H1 (cell line): ENCODE data around the gene JAG1. TPM values are rescaled to one million over a fixed set of nuclear protein-coding genes. Genes with fewer than 3 reads are reported as not detected.

ENCODE experiments used
- CTCF ChIA-PET: fragments of 300-600 bp; sonication (Branson Sonifier 250); formaldehyde crosslinking; loops from one replicate; lab custom pipeline; 2021; ENCODE audit not compliant: partially characterized antibody; lab: Charles Lee
- POLR2A ChIA-PET: fragments of 300-600 bp; sonication (Branson Sonifier 250); formaldehyde crosslinking; loops from one replicate; lab custom pipeline; 2021; ENCODE audit warnings: inconsistent platforms; ENCODE audit not compliant: partially characterized antibody; lab: Charles Lee
- DNase-seq, 2 experiments: peaks; one replicate each; pipeline versions ENCODE4 v3.0.0 to v3.0.0-alpha.2; 2010 to 2022; ENCODE audit warnings: low spot score in 2 of 2, low read depth in 1 of 2, mixed read lengths in 1 of 2
- FAIRE-seq: peaks from 2 replicates; lab custom pipeline; 2011; peaks lifted over from hg19 to GRCh38; lab: Jason Lieb, UNC
- H2AFZ ChIP-seq: 2 replicates; pipeline ENCODE4 v1.8.1; 2012; ENCODE audit warnings: low read length, inconsistent platforms
- H2AK5ac ChIP-seq: 2 replicates; pipeline ENCODE4 v1.6.1; 2013; ENCODE audit warnings: low read depth, low read length
- H2BK120ac ChIP-seq: replicated peaks from 2 replicates; pipeline ENCODE3; 2013; ENCODE audit warnings: low read depth, low read length, inconsistent platforms
- H2BK12ac ChIP-seq: 2 replicates; pipeline ENCODE4 v1.6.1; 2013; ENCODE audit warnings: low read depth, low read length
- H2BK15ac ChIP-seq: 2 replicates; pipeline ENCODE4 v1.6.1; 2013; ENCODE audit warnings: low read length
- H2BK20ac ChIP-seq: 2 replicates; pipeline ENCODE4 v1.6.1; 2013; ENCODE audit warnings: low read length
- H2BK5ac ChIP-seq: 2 replicates; pipeline ENCODE4 v1.6.1; 2013; ENCODE audit warnings: low read depth, low read length
- H3K14ac ChIP-seq: 2 replicates; pipeline ENCODE4 v1.6.1; 2013; ENCODE audit warnings: inconsistent platforms; ENCODE audit not compliant: insufficient read length
- H3K18ac ChIP-seq: 2 replicates; pipeline ENCODE4 v1.6.1; 2013; ENCODE audit warnings: low read length; ENCODE audit errors: extremely low read depth
- H3K23ac ChIP-seq: 2 replicates; pipeline ENCODE4 v1.6.1; 2013; ENCODE audit warnings: inconsistent platforms; ENCODE audit not compliant: insufficient read length
- H3K23me2 ChIP-seq: 2 replicates; pipeline ENCODE4 v1.6.1; 2013; ENCODE audit warnings: low read depth, low read length
- H3K27ac ChIP-seq: 2 replicates; pipeline ENCODE4 v1.6.1; 2011; ENCODE audit warnings: low read depth, low read length, inconsistent platforms
- H3K27me3 ChIP-seq, 4 experiments: replicated peaks in 1 of 4; 1 replicate in 1 of 4; 2 replicates in 3 of 4; pipeline versions ENCODE4 v1.6.1 to v1.8.1; 2011 to 2013; ENCODE audit warnings: low read length in 3 of 4, mild to moderate bottlenecking in 3 of 4, inconsistent platforms in 2 of 4, mixed read lengths in 2 of 4, moderate library complexity in 1 of 4; ENCODE audit not compliant: control insufficient read depth in 3 of 4, insufficient read depth in 3 of 4; ENCODE audit errors: extremely low read depth in 1 of 4
- H3K36me3 ChIP-seq, 4 experiments: 2 replicates each; pipeline versions ENCODE4 v1.6.1 to v1.8.1; 2011 to 2013; ENCODE audit warnings: mild to moderate bottlenecking in 4 of 4, low read length in 3 of 4, moderate library complexity in 2 of 4, control low read depth in 1 of 4, inconsistent platforms in 1 of 4; ENCODE audit not compliant: insufficient read depth in 4 of 4, control insufficient read depth in 2 of 4
- H3K4ac ChIP-seq: replicated peaks from 2 replicates; pipeline ENCODE3; 2013; ENCODE audit warnings: low read length, low read depth, mixed read lengths, inconsistent platforms; ENCODE audit not compliant: insufficient read length
- H3K4me1 ChIP-seq, 4 experiments: replicated peaks in 1 of 4; 1 replicate in 1 of 4; 2 replicates in 3 of 4; pipeline versions ENCODE4 v1.6.1 to v1.8.1; 2011 to 2013; ENCODE audit warnings: low read length in 3 of 4, inconsistent platforms in 2 of 4, mixed read lengths in 1 of 4; ENCODE audit not compliant: insufficient read depth in 4 of 4, control insufficient read depth in 3 of 4
- H3K4me2 ChIP-seq, 2 experiments: 2 replicates each; pipeline versions ENCODE4 v1.6.1 to v1.8.1; 2011 to 2013; ENCODE audit warnings: low read depth in 2 of 2, low read length in 2 of 2, control low read depth in 1 of 2, inconsistent platforms in 1 of 2, mild to moderate bottlenecking in 1 of 2; ENCODE audit not compliant: insufficient read depth in 1 of 2
- H3K4me3 ChIP-seq, 4 experiments: fragments of 200-600, 300-600 bp in 1 of 4; sonication (generic), shearing (Covaris generic), sonication (Bioruptor Twin) in 1 of 4; 2 replicates each; pipeline versions ENCODE4 v1.5.1 to v1.8.1; 2011 to 2016; ENCODE audit warnings: low read length in 4 of 4, low read depth in 3 of 4, control low read depth in 2 of 4, inconsistent platforms in 2 of 4, mild to moderate bottlenecking in 2 of 4, mixed read lengths in 1 of 4, moderate library complexity in 1 of 4; ENCODE audit not compliant: insufficient read depth in 2 of 4; ENCODE audit errors: extremely low read depth in 1 of 4
- H3K56ac ChIP-seq: replicated peaks from 2 replicates; pipeline ENCODE3; 2013; ENCODE audit warnings: low read depth, mild to moderate bottlenecking, mixed read lengths, low read length, inconsistent platforms; ENCODE audit not compliant: insufficient read length
- H3K79me1 ChIP-seq: 2 replicates; pipeline ENCODE4 v1.6.1; 2013; ENCODE audit warnings: low read depth, low read length, control low read depth
- H3K79me2 ChIP-seq, 2 experiments: 2 replicates each; pipeline versions ENCODE4 v1.6.1 to v1.8.1; 2012 to 2013; ENCODE audit warnings: low read length in 2 of 2, mild to moderate bottlenecking in 2 of 2, inconsistent platforms in 1 of 2; ENCODE audit not compliant: insufficient read depth in 2 of 2, control insufficient read depth in 1 of 2
- H3K9ac ChIP-seq, 4 experiments: replicated peaks in 1 of 4; 1 replicate in 1 of 4; 2 replicates in 3 of 4; pipeline versions ENCODE4 v1.6.1 to v1.8.1; 2011 to 2013; ENCODE audit warnings: low read depth in 3 of 4, low read length in 3 of 4, control low read depth in 2 of 4, mild to moderate bottlenecking in 2 of 4, moderate library complexity in 2 of 4, inconsistent platforms in 1 of 4; ENCODE audit errors: extremely low read depth in 1 of 4
- H3K9me3 ChIP-seq, 2 experiments: 2 replicates each; pipeline versions ENCODE4 v1.6.1 to v1.8.1; 2012 to 2013; ENCODE audit warnings: mild to moderate bottlenecking in 2 of 2, moderate library complexity in 2 of 2, control low read depth in 1 of 2, inconsistent platforms in 1 of 2, low read depth in 1 of 2, low read length in 1 of 2, mixed read lengths in 1 of 2; ENCODE audit not compliant: insufficient read depth in 2 of 2
- H4K20me1 ChIP-seq, 2 experiments: replicated peaks in 1 of 2; 2 replicates each; pipeline versions ENCODE3 to v1.8.1; 2011 to 2013; ENCODE audit warnings: inconsistent platforms in 2 of 2, low read length in 2 of 2, mild to moderate bottlenecking in 1 of 2; ENCODE audit not compliant: insufficient read depth in 2 of 2, control insufficient read depth in 1 of 2
- H4K5ac ChIP-seq: 2 replicates; pipeline ENCODE4 v1.6.1; 2013; ENCODE audit warnings: low read length, low read depth, mixed read lengths, inconsistent platforms; ENCODE audit not compliant: insufficient read length
- H4K8ac ChIP-seq: 2 replicates; pipeline ENCODE4 v1.8.0; 2013; ENCODE audit warnings: mild to moderate bottlenecking, moderate library complexity, low read length, inconsistent platforms; ENCODE audit not compliant: insufficient read depth; ENCODE audit errors: extremely low read depth
- H4K91ac ChIP-seq: replicated peaks from 2 replicates; pipeline ENCODE3; 2013; ENCODE audit warnings: low read length, mixed read lengths, inconsistent platforms; ENCODE audit not compliant: insufficient read length
- BACH1 ChIP-seq: IDR thresholded peaks from 2 replicates; pipeline ENCODE4 v1.6.1; 2012; ENCODE audit warnings: low read length, improper control_type of control experiment
- CHD1 ChIP-seq: IDR thresholded peaks from 2 replicates; pipeline ENCODE4 v1.6.1; 2012; ENCODE audit warnings: low read depth, low read length, improper control_type of control experiment
- CHD2 ChIP-seq: IDR thresholded peaks from 2 replicates; pipeline ENCODE4 v1.6.1; 2012; ENCODE audit warnings: low read length, improper control_type of control experiment
- CTCF ChIP-seq, 3 experiments: IDR thresholded peaks; 1 replicate in 2 of 3; 2 replicates in 1 of 3; pipeline versions ENCODE4 v1.5.1 to v1.6.1; 2011; ENCODE audit warnings: low read length in 3 of 3, mild to moderate bottlenecking in 3 of 3, inconsistent platforms in 2 of 3, low read depth in 1 of 3, moderate library complexity in 1 of 3; ENCODE audit not compliant: insufficient read depth in 1 of 3; ENCODE audit errors: control extremely low read depth in 1 of 3
- GTF2F1 ChIP-seq: IDR thresholded peaks from 2 replicates; pipeline ENCODE4 v1.6.1; 2012; ENCODE audit warnings: low read depth, low read length, improper control_type of control experiment, borderline replicate concordance
- HDAC2 ChIP-seq, 2 experiments: fragments of 300-600 bp in 1 of 2; sonication (generic) in 1 of 2; IDR thresholded peaks; 2 replicates each; pipeline ENCODE4 v1.6.1; 2011 to 2012; ENCODE audit warnings: low read depth in 2 of 2, low read length in 2 of 2, mild to moderate bottlenecking in 2 of 2, moderate library complexity in 2 of 2, borderline replicate concordance in 1 of 2, inconsistent platforms in 1 of 2
- JUN ChIP-seq: IDR thresholded peaks from 2 replicates; pipeline ENCODE4 v1.6.1; 2011; ENCODE audit warnings: low read depth, mild to moderate bottlenecking, improper control_type of control experiment, low read length
- MAFK ChIP-seq: IDR thresholded peaks from 2 replicates; pipeline ENCODE4 v1.6.1; 2012; ENCODE audit warnings: low read depth, mild to moderate bottlenecking, improper control_type of control experiment, low read length
- RNF2 ChIP-seq: fragments of 200-900, 300-1000 bp; sonication (generic); IDR thresholded peaks from 2 replicates; pipeline ENCODE4 v1.7.1; 2016; ENCODE audit warnings: borderline replicate concordance, low read depth, mild to moderate bottlenecking, antibody characterized with exemption, low read length; ENCODE audit not compliant: poor library complexity, severe bottlenecking; ENCODE audit errors: missing control alignments
- TAF1 ChIP-seq: IDR thresholded peaks from 2 replicates; pipeline ENCODE4 v1.6.1; 2011; ENCODE audit warnings: mild to moderate bottlenecking, low read depth, low read length
- TAF7 ChIP-seq: optimal IDR thresholded peaks from 2 replicates; pipeline ENCODE3; 2011; ENCODE audit warnings: low read depth, mild to moderate bottlenecking, inconsistent platforms, low read length, moderate library complexity, borderline replicate concordance
- WGBS, 2 experiments: shearing (Covaris generic) in 1 of 2; methylation state at CpG; one replicate each; pipeline versions ENCODE4 v1.1.6 to v1.1.7; 2013 to 2015; ENCODE audit warnings: low lambda C conversion rate in 2 of 2, mixed read lengths in 2 of 2, inconsistent platforms in 1 of 2, low coverage in 1 of 2, missing lambda C conversion rate in 1 of 2; ENCODE audit not compliant: insufficient replicate concordance in 2 of 2, insufficient coverage in 1 of 2, insufficient read length in 1 of 2; ENCODE audit errors: extremely low coverage in 1 of 2, missing lambda C conversion rate in 1 of 2; 5-methylcytosine and 5-hydroxymethylcytosine counted together
- polyA plus RNA-seq, 7 experiments: library from polyadenylated mRNA; depleted of rRNA in 3 of 7; stranded (reverse) in 5 of 7; unstranded in 2 of 7; fragments of >200 nt in 5 of 7; fragments of 200-250 nt in 2 of 7; gene quantifications; 1 replicate in 5 of 7; 2 replicates in 1 of 7; 4 replicates in 1 of 7; pipeline versions ENCODE4 v1.2.1 to v1.2.3, GENCODE V29; 2011 to 2013; ENCODE audit warnings: missing spikeins in 2 of 7, mixed read lengths in 2 of 7
- total RNA-seq: library from RNA; stranded (reverse); fragmentation: NEBNext Ultra II Directional; extraction: Animal tissue kit (Norgen Biotek cat#: 25700); gene quantifications from 2 replicates; pipeline ENCODE4 v1.2.1, GENCODE V29; 2021

The JAG1 gene
- total and polyA plus RNA-seq, 2 of the 8 experiments (the other 6 are each of a cell fraction or from before 2014, with no cell fraction given): 13.5 to 27.3 TPM

GRCh38 chr20:10595266-10595665 is 78.5 kb downstream of the JAG1 start:
- no peaks in the 10 kb centered on the region for H3K27me3 ChIP-seq
- no peak overlapping the region for H3K4me3 ChIP-seq
- POLR2A ChIA-PET: interaction anchor here (0.6 kb wide), 1 partner anchor 673 kb away, joined by 4 read pairs; no protein-coding TSS in a partner anchor
- no peak overlapping the region for H2BK120ac ChIP-seq
- H4K8ac ChIP-seq: no peak overlapping the region
- no peaks in the 10 kb centered on the region for H3K36me3 ChIP-seq
- H4K20me1 ChIP-seq: no peaks in the 10 kb centered on the region
- no peak overlapping the region for H2BK15ac ChIP-seq
- H3K4me1 ChIP-seq: no peaks in the 10 kb centered on the region
- no peak overlapping the region for H3K18ac ChIP-seq
- H3K14ac ChIP-seq: no peak overlapping the region
- H3K4ac ChIP-seq: no peak overlapping the region
- H2BK5ac ChIP-seq: no peak overlapping the region
- CTCF ChIA-PET: interaction anchor here (1.1 to 2.9 kb wide), 7 partner anchors 9 to 130 kb away, joined by 3 to 12 read pairs (median 4); no protein-coding TSS in a partner anchor
- H3K4me2 ChIP-seq: no peak overlapping the region
- no peak for FAIRE-seq
- H2BK20ac ChIP-seq: no peak overlapping the region
- no peak overlapping the region for H3K9ac ChIP-seq
- 89% methylated on average over 2 of the region's 2 CpGs; no CpG with 5 or more reads in 1 of the 2 experiments for WGBS, 2 experiments
- no peak overlapping the region for H2AK5ac ChIP-seq
- H3K79me1 ChIP-seq: no peaks in the 10 kb centered on the region
- no peak overlapping the region for H3K56ac ChIP-seq
- no peaks in the 10 kb centered on the region for H3K23me2 ChIP-seq
- no peaks in the 10 kb centered on the region for H3K79me2 ChIP-seq
- no peak overlapping the region for H3K23ac ChIP-seq
- no peak overlapping the region for H3K27ac ChIP-seq
- H2BK12ac ChIP-seq: no peak overlapping the region
- no peak overlapping the region for H4K5ac ChIP-seq
- H2AFZ ChIP-seq: no peak overlapping the region
- no peaks in the 10 kb centered on the region for H3K9me3 ChIP-seq
- DNase-seq: no peak
- no peak overlapping the region for H4K91ac ChIP-seq
- no peak for TF ChIP-seq TAF1
- TF ChIP-seq HDAC2 (IDR thresholded peaks at IDR 0.05; ENCODE audit: borderline replicate concordance in 1 of 2, low read depth in 2 of 2, low read length in 2 of 2): no peak
- TF ChIP-seq CHD2: no peak
- TF ChIP-seq JUN: no peak
- TF ChIP-seq GTF2F1: no peak
- no peak for TF ChIP-seq CHD1
- no peak for TF ChIP-seq BACH1
- no peak for TF ChIP-seq TAF7
- no peak for TF ChIP-seq MAFK
- TF ChIP-seq CTCF (IDR thresholded peaks at IDR 0.05; ENCODE audit: control extremely low read depth in 1 of 3, insufficient read depth in 1 of 3, low read depth in 1 of 3, low read length in 3 of 3): no peak
- TF ChIP-seq RNF2: no peak
